K562 (cell line): ENCODE measurements around the gene UTP11. TPM values are rescaled to one million over a fixed set of nuclear protein-coding genes. Genes with fewer than 3 reads are reported as not detected.

Source experiments
- CBFB ChIP-seq: sonication (generic); formaldehyde crosslinking; IDR thresholded peaks from 2 replicates; pipeline ENCODE4 v1.4.0; 2020; ENCODE audit warnings: mild to moderate bottlenecking, missing genetic modification reagents
- ELF1 ChIP-seq: fragments of 200-800 bp; sonication (Bioruptor generic); IDR thresholded peaks from 2 replicates; pipeline ENCODE4 v1.6.1; 2016; ENCODE audit warnings: missing genetic modification characterization, missing compliant biosample characterization
- FOXA3 ChIP-seq, 2 experiments: fragments of 450-650 bp in 1 of 2; sonication (generic) in 1 of 2; formaldehyde crosslinking; IDR thresholded peaks in 1 of 2; conservative IDR thresholded peaks in 1 of 2; 2 replicates each; pipeline versions ENCODE4 v1.4.0 to v1.8.0; 2020 to 2022; ENCODE audit warnings: mild to moderate bottlenecking in 2 of 2, missing genetic modification reagents in 1 of 2
- HMGN3 ChIP-seq: IDR thresholded peaks from 2 replicates; pipeline ENCODE4 v1.6.1; 2011; ENCODE audit warnings: borderline replicate concordance, low read depth, mild to moderate bottlenecking, mixed read lengths, low read length; ENCODE audit not compliant: insufficient read length; ENCODE audit errors: extremely low read depth
- NCOA6 ChIP-seq: fragments of 450-650 bp; IDR thresholded peaks from 2 replicates; pipeline ENCODE4 v1.6.1; 2017; ENCODE audit warnings: mild to moderate bottlenecking
- NR2C1 ChIP-seq, 2 experiments: fragments of 450-650 bp; IDR thresholded peaks; 2 replicates each; pipeline ENCODE4 v1.6.1; 2017; ENCODE audit warnings: mild to moderate bottlenecking in 2 of 2, antibody characterized with exemption in 1 of 2, inconsistent platforms in 1 of 2, missing compliant biosample characterization in 1 of 2, missing genetic modification characterization in 1 of 2
- POLR2AphosphoS5 ChIP-seq: IDR thresholded peaks from 2 replicates; pipeline ENCODE4 v1.6.1; 2011; ENCODE audit warnings: mild to moderate bottlenecking, low read depth, low read length, moderate library complexity; ENCODE audit not compliant: control insufficient read depth, insufficient read depth
- POLR3A ChIP-seq: IDR thresholded peaks from 2 replicates; pipeline ENCODE4 v1.6.1; 2011; ENCODE audit warnings: borderline replicate concordance, mild to moderate bottlenecking, moderate library complexity; ENCODE audit not compliant: insufficient read length, insufficient read depth; ENCODE audit errors: extremely low read depth
- PRDM10 ChIP-seq: fragments of 450-650 bp; IDR thresholded peaks from 2 replicates; pipeline ENCODE4 v1.6.1; 2018; ENCODE audit not compliant: partially characterized antibody
- PTRF ChIP-seq: fragments of 450-650 bp; IDR thresholded peaks from 2 replicates; pipeline ENCODE4 v1.6.1; 2016; ENCODE audit warnings: mild to moderate bottlenecking, missing genetic modification characterization, missing compliant biosample characterization
- YY1 ChIP-seq, 3 experiments: IDR thresholded peaks; 2 replicates each; pipeline ENCODE4 v1.6.1; 2011; ENCODE audit warnings: low read length in 2 of 3, mild to moderate bottlenecking in 2 of 3, moderate library complexity in 2 of 3, borderline replicate concordance in 1 of 3, control low read depth in 1 of 3, low read depth in 1 of 3; ENCODE audit not compliant: insufficient read depth in 3 of 3, insufficient replicate concordance in 2 of 3, control insufficient read depth in 1 of 3, insufficient read length in 1 of 3; ENCODE audit errors: extremely low read depth in 1 of 3
- ZFX ChIP-seq: sonication (generic); formaldehyde crosslinking; IDR thresholded peaks from 2 replicates; pipeline ENCODE4 v1.8.0; 2022; ENCODE audit warnings: mild to moderate bottlenecking, missing genetic modification reagents, moderate library complexity
- ZNF239 ChIP-seq: fragments of 250-450 bp; sonication (Bioruptor Pico); IDR thresholded peaks from 2 replicates; pipeline ENCODE4 v1.4.0; 2020; ENCODE audit warnings: mild to moderate bottlenecking
- ZNF512 ChIP-seq: IDR thresholded peaks from 2 replicates; pipeline ENCODE4 v1.6.1; 2016; ENCODE audit warnings: missing genetic modification characterization, missing compliant biosample characterization
- polyA plus RNA-seq, 8 experiments: library from polyadenylated mRNA; depleted of rRNA in 4 of 8; stranded (reverse) in 5 of 8; unstranded in 3 of 8; fragments of >200 nt; fragmentation: Nextera tagmentation in 2 of 8; fragmentation: Illumina TruSeq in 1 of 8; extraction: Ambion mirVana in 2 of 8; extraction: Trizol in 1 of 8; gene quantifications; 2 replicates each; pipeline versions ENCODE4 v1.2.1 to v1.2.3, GENCODE V29; 2011 to 2014; ENCODE audit warnings: inconsistent platforms in 1 of 8, missing spikeins in 1 of 8
- total RNA-seq, 7 experiments: library from RNA; depleted of rRNA in 6 of 7; stranded (reverse); fragments of >200 nt in 6 of 7; fragmentation: Illumina TruSeq in 2 of 7; extraction: Trizol in 2 of 7; gene quantifications; 2 replicates each; pipeline versions ENCODE4 v1.2.1 to v1.2.3, GENCODE V29; 2011 to 2021; ENCODE audit warnings: low replicate concordance in 1 of 7
- TF ChIP-seq, protein P1 (sequence below): fragments of 250-450 bp; sonication (Bioruptor Pico); IDR thresholded peaks from 2 replicates; pipeline ENCODE4 v1.9.0; 2021; ENCODE audit warnings: mild to moderate bottlenecking
- TF ChIP-seq, protein P2 (sequence below): fragments of 450-650 bp; IDR thresholded peaks from 2 replicates; pipeline ENCODE4 v1.6.1; 2016; ENCODE audit warnings: borderline replicate concordance

UTP11 gene
- total and polyA plus RNA-seq, 9 of the 15 experiments (the other 6 are each of a cell fraction or from before 2014, with no cell fraction given), result 91.1 to 378 (median 221) TPM

DNA sequence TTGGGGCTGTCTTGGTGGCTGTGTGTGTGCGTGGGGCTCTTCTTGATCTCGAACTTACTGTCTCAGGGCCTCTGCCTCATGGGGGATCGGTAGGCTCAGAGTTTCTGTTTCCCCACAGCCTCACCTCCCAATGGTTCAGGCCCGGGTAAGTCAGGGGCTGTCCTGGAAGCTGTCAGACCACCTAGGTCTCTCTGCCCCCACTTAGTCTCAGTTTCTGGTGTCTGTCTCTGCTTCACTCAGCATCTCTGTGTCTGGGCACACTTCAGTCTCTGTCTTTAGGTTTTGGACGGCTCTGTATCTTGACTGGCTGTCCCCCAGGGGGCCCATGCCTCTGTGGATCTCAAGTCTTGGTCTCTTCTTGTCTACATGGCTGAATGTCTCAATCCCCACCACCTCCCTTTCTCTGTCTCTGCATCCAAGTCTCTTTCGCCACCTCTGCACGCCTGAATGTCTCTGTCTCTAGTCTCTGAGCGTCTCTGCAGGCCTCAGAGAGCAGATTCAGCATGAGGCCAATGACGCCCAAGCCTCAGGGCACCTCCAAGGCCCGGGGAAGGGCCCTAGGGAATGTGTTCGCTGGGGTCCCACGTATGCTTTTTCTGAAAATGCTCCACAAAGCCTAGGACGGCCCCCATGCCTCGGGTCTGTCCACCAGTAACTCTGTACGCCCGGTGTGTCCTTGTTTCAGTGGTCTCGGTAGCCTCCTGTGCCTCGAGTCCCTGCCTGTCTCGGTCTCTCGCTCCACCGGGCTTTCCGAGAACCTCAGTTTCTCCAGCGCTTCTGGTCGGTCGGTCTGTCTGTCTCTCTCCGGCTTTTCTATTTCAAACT is 8.0 kb upstream of the UTP11 start (continued):
- peak; percentile 84 for TF ChIP-seq PRDM10
- no peak for TF ChIP-seq ZNF239 (CRISPR knock-in tag)
- TF ChIP-seq FOXA3 (CRISPR knock-in tag; conservative IDR thresholded peaks at IDR 0.05 in 1 of 2, IDR thresholded peaks at IDR 0.05 in 1 of 2), result 0 out of 4 replicates have a peak, but pooled peaks of 1 of the 2 experiments have one; percentile 61
- TF ChIP-seq POLR2AphosphoS5, result peak; percentile 58; the same call in 1 of the 2 replicates
- TF ChIP-seq ZFX (CRISPR knock-in tag), result peak; percentile 53
- TF ChIP-seq, protein P1, sequence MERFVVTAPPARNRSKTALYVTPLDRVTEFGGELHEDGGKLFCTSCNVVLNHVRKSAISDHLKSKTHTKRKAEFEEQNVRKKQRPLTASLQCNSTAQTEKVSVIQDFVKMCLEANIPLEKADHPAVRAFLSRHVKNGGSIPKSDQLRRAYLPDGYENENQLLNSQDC (CRISPR knock-in tag), result no peak
- TF ChIP-seq PTRF (tag), result no peak
- TF ChIP-seq HMGN3, result no peak
- TF ChIP-seq, protein P2, sequence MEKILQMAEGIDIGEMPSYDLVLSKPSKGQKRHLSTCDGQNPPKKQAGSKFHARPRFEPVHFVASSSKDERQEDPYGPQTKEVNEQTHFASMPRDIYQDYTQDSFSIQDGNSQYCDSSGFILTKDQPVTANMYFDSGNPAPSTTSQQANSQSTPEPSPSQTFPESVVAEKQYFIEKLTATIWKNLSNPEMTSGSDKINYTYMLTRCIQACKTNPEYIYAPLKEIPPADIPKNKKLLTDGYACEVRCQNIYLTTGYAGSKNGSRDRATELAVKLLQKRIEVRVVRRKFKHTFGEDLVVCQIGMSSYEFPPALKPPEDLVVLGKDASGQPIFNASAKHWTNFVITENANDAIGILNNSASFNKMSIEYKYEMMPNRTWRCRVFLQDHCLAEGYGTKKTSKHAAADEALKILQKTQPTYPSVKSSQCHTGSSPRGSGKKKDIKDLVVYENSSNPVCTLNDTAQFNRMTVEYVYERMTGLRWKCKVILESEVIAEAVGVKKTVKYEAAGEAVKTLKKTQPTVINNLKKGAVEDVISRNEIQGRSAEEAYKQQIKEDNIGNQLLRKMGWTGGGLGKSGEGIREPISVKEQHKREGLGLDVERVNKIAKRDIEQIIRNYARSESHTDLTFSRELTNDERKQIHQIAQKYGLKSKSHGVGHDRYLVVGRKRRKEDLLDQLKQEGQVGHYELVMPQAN, result peak; percentile 60; the same call in 1 of the 2 replicates
- no peak for TF ChIP-seq NR2C1 (IDR thresholded peaks at IDR 0.05)
- TF ChIP-seq NR2C1 (tag; IDR thresholded peaks at IDR 0.05), result no peak
- TF ChIP-seq POLR3A, result no peak
- TF ChIP-seq ZNF512 (tag), result no peak
- TF ChIP-seq ELF1 (tag), result no peak
- TF ChIP-seq CBFB, result 0 out of 2 replicates have a peak, but pooled peaks have one; percentile 57
- no peak for TF ChIP-seq NCOA6
- TF ChIP-seq YY1 (IDR thresholded peaks at IDR 0.05; ENCODE audit: borderline replicate concordance in 1 of 3, control insufficient read depth in 1 of 3, extremely low read depth in 1 of 3, insufficient read depth in 3 of 3, insufficient read length in 1 of 3, insufficient replicate concordance in 2 of 3, low read depth in 1 of 3, low read length in 2 of 3), result peak in 1 of 3 experiments; percentile 9
